H9 (cell line): ENCODE data around the gene MBTD1. TPM values are rescaled to one million over a fixed set of nuclear protein-coding genes. Genes with fewer than 3 reads are reported as not detected.

Experiments
- DNase-seq: peaks from one replicate; pipeline ENCODE4 v3.0.0-alpha.2; 2017
- H2AFZ ChIP-seq: one replicate; pipeline ENCODE4 v1.6.1; 2013; ENCODE audit warnings: mild to moderate bottlenecking, low read length, control low read depth, moderate library complexity
- H2AK5ac ChIP-seq: 2 replicates; pipeline ENCODE4 v1.6.1; 2013; ENCODE audit warnings: low read length, control low read depth, mixed read lengths; ENCODE audit not compliant: insufficient read length
- H2BK120ac ChIP-seq: one replicate; pipeline ENCODE4 v1.6.1; 2013; ENCODE audit warnings: low read depth, mild to moderate bottlenecking, low read length, control low read depth, inconsistent platforms; ENCODE audit not compliant: poor library complexity, severe bottlenecking
- H2BK12ac ChIP-seq: 2 replicates; pipeline ENCODE4 v1.6.1; 2013; ENCODE audit warnings: low read length, control low read depth, mixed read lengths, low read depth; ENCODE audit not compliant: insufficient read length
- H2BK15ac ChIP-seq: 2 replicates; pipeline ENCODE4 v1.6.1; 2013; ENCODE audit warnings: low read depth, low read length, control low read depth
- H2BK20ac ChIP-seq: one replicate; pipeline ENCODE4 v1.6.1; 2013; ENCODE audit warnings: low read depth, mild to moderate bottlenecking, low read length, control low read depth, inconsistent platforms; ENCODE audit not compliant: poor library complexity, severe bottlenecking
- H2BK5ac ChIP-seq: 2 replicates; pipeline ENCODE4 v1.6.1; 2013; ENCODE audit warnings: low read length, control low read depth, mixed read lengths; ENCODE audit not compliant: insufficient read length
- H3K14ac ChIP-seq: 2 replicates; pipeline ENCODE4 v1.6.1; 2013; ENCODE audit warnings: low read length, control low read depth; ENCODE audit not compliant: insufficient read depth
- H3K18ac ChIP-seq: 2 replicates; pipeline ENCODE4 v1.6.1; 2013; ENCODE audit warnings: low read depth, mild to moderate bottlenecking, mixed read lengths, low read length, control low read depth; ENCODE audit not compliant: insufficient read length
- H3K23ac ChIP-seq: 2 replicates; pipeline ENCODE4 v1.6.1; 2013; ENCODE audit warnings: low read length, control low read depth, mixed read lengths, low read depth; ENCODE audit not compliant: insufficient read length
- H3K23me2 ChIP-seq: 2 replicates; pipeline ENCODE4 v1.6.1; 2013; ENCODE audit warnings: low read depth, mild to moderate bottlenecking, mixed read lengths, low read length, control low read depth; ENCODE audit not compliant: insufficient read length, poor library complexity, severe bottlenecking
- H3K27ac ChIP-seq: 2 replicates; pipeline ENCODE4 v1.5.1; 2013; ENCODE audit warnings: low read length, control low read depth, mixed read lengths, low read depth; ENCODE audit not compliant: insufficient read length
- H3K27me3 ChIP-seq: 2 replicates; pipeline ENCODE4 v1.6.1; 2013; ENCODE audit warnings: low read length, control low read depth, inconsistent platforms; ENCODE audit not compliant: insufficient read depth
- H3K4ac ChIP-seq: 2 replicates; pipeline ENCODE4 v1.6.1; 2013; ENCODE audit warnings: low read depth, mild to moderate bottlenecking, control low read depth, inconsistent platforms, low read length, moderate library complexity
- H3K4me1 ChIP-seq: 2 replicates; pipeline ENCODE4 v1.6.1; 2013; ENCODE audit warnings: low read length, control low read depth, inconsistent platforms; ENCODE audit not compliant: insufficient read depth
- H3K4me2 ChIP-seq: 2 replicates; pipeline ENCODE4 v1.6.1; 2013; ENCODE audit warnings: low read length, control low read depth, mixed read lengths; ENCODE audit not compliant: insufficient read length, insufficient read depth
- H3K56ac ChIP-seq: 2 replicates; pipeline ENCODE4 v1.6.1; 2013; ENCODE audit warnings: low read depth, mild to moderate bottlenecking, mixed read lengths, low read length, control low read depth; ENCODE audit not compliant: insufficient read length
- H3K79me1 ChIP-seq: 2 replicates; pipeline ENCODE4 v1.6.1; 2013; ENCODE audit warnings: low read depth, mild to moderate bottlenecking, moderate library complexity, low read length, control low read depth, inconsistent platforms; ENCODE audit not compliant: insufficient read depth, poor library complexity, severe bottlenecking
- H3K79me2 ChIP-seq: 2 replicates; pipeline ENCODE4 v1.6.1; 2013; ENCODE audit warnings: low read length, control low read depth, inconsistent platforms; ENCODE audit not compliant: insufficient read depth
- H3K9ac ChIP-seq: 2 replicates; pipeline ENCODE4 v1.6.1; 2013; ENCODE audit warnings: low read length, control low read depth, mixed read lengths; ENCODE audit not compliant: insufficient read length; ENCODE audit errors: extremely low read depth
- H3K9me3 ChIP-seq: one replicate; pipeline ENCODE4 v1.6.1; 2013; ENCODE audit warnings: low read depth, low read length, inconsistent platforms; ENCODE audit not compliant: control insufficient read depth
- H3T11ph ChIP-seq: one replicate; pipeline ENCODE4 v1.6.1; 2013; ENCODE audit warnings: mild to moderate bottlenecking, low read length, control low read depth, inconsistent platforms
- H4K20me1 ChIP-seq: one replicate; pipeline ENCODE4 v1.6.1; 2013; ENCODE audit not compliant: control insufficient read depth, insufficient read length, insufficient read depth
- H4K5ac ChIP-seq: 2 replicates; pipeline ENCODE4 v1.6.1; 2013; ENCODE audit warnings: low read depth, mild to moderate bottlenecking, mixed read lengths, low read length, control low read depth; ENCODE audit not compliant: insufficient read length
- H4K8ac ChIP-seq: replicated peaks from 2 replicates; pipeline ENCODE4 v1.6.1; 2013; ENCODE audit warnings: low read length, control low read depth, mixed read lengths, low read depth; ENCODE audit not compliant: insufficient read length
- H4K91ac ChIP-seq: 2 replicates; pipeline ENCODE4 v1.6.1; 2013; ENCODE audit warnings: low read depth, mild to moderate bottlenecking, moderate library complexity, mixed read lengths, low read length, control low read depth; ENCODE audit not compliant: insufficient read length
- H3K27ac Mint-ChIP-seq, 3 experiments: 2 replicates in 2 of 3; 3 replicates in 1 of 3; pipeline ENCODE4 v1.8.0; 2020 to 2021; ENCODE audit warnings: mixed read lengths in 3 of 3, mild to moderate bottlenecking in 1 of 3, moderate library complexity in 1 of 3
- H3K27me3 Mint-ChIP-seq: 2 replicates; pipeline ENCODE4 v1.8.0; 2021; ENCODE audit warnings: low read depth, mild to moderate bottlenecking, moderate library complexity, mixed read lengths
- H3K36me3 Mint-ChIP-seq, 3 experiments: 2 replicates in 2 of 3; 3 replicates in 1 of 3; pipeline ENCODE4 v1.8.0; 2020 to 2021; ENCODE audit warnings: low read depth in 3 of 3, mixed read lengths in 3 of 3; ENCODE audit not compliant: insufficient read depth in 1 of 3
- H3K4me1 Mint-ChIP-seq, 2 experiments: 2 replicates each; pipeline ENCODE4 v1.8.0; 2020; ENCODE audit warnings: mixed read lengths in 2 of 2
- H3K4me3 Mint-ChIP-seq, 2 experiments: 2 replicates in 1 of 2; 3 replicates in 1 of 2; pipeline ENCODE4 v1.8.0; 2020 to 2021; ENCODE audit warnings: mild to moderate bottlenecking in 2 of 2, mixed read lengths in 2 of 2, moderate library complexity in 1 of 2
- H3K9me3 Mint-ChIP-seq, 2 experiments: 2 replicates in 1 of 2; 3 replicates in 1 of 2; pipeline ENCODE4 v1.8.0; 2020; ENCODE audit warnings: mild to moderate bottlenecking in 2 of 2, mixed read lengths in 2 of 2, moderate library complexity in 1 of 2
- CTCF ChIP-seq: fragments of 200-600 bp; sonication (generic); conservative IDR thresholded peaks from 3 replicates; pipeline ENCODE4 v1.8.0; 2021; ENCODE audit warnings: antibody characterized with exemption, mild to moderate bottlenecking
- WGBS: extraction: QIAGEN DNeasy Blood & Tissue Kit; methylation state at CpG from one replicate; pipeline ENCODE4 v1.1.7; 2013; ENCODE audit warnings: missing lambda C conversion rate, low lambda C conversion rate, mixed read lengths; ENCODE audit not compliant: insufficient read length; ENCODE audit errors: extremely low coverage; 5-methylcytosine and 5-hydroxymethylcytosine counted together
- total RNA-seq: library from RNA; stranded (reverse); gene quantifications from 2 replicates; pipeline ENCODE4 v1.2.1, GENCODE V29; 2021

The MBTD1 gene
- total RNA-seq, 1 experiment from 2014 or later, result 49.6 TPM

- H4K8ac ChIP-seq, result no peak overlapping the region
- no peaks in the 10 kb centered on the region for H3K9me3 ChIP-seq
- no peaks in the 10 kb centered on the region for H3K4me1 ChIP-seq
- no peak overlapping the region for H3K23ac ChIP-seq
- H3K14ac ChIP-seq, result no peak overlapping the region
- no peaks in the 10 kb centered on the region for H3K27me3 ChIP-seq
- no peaks in the 10 kb centered on the region for H3K79me2 ChIP-seq
- H3K79me1 ChIP-seq, result no peaks in the 10 kb centered on the region
- no peak overlapping the region for H3K56ac ChIP-seq
- H3K9ac ChIP-seq, result no peak overlapping the region
- H3K4ac ChIP-seq, result no peak overlapping the region
- no peak overlapping the region for H3K18ac ChIP-seq
- no peak overlapping the region for H2BK12ac ChIP-seq
- H3K27ac ChIP-seq, result no peak overlapping the region
- Mint-ChIP-seq H3K36me3 (peaks cover 17 to 78% (median 73%) of the 10 kb centered on the region in 3 experiments; a peak in 6 of 7 replicates), H3K27me3 (no peaks in the 10 kb centered on the region), H3K27ac (no peak overlapping the region), H3K4me3 (no peak overlapping the region), H3K9me3 (no peaks in the 10 kb centered on the region), H3K4me1 (no peaks in the 10 kb centered on the region)
- no peak overlapping the region for H2BK5ac ChIP-seq
- no peak overlapping the region for H2AK5ac ChIP-seq
- DNase-seq, result no peak
- no peak overlapping the region for H4K5ac ChIP-seq
- no peaks in the 10 kb centered on the region for H3K23me2 ChIP-seq
- no peak overlapping the region for H3T11ph ChIP-seq
- no peak overlapping the region for H2BK20ac ChIP-seq
- no CpG with 5 or more reads among the region's 1 CpG for WGBS
- H4K20me1 ChIP-seq, result no peaks in the 10 kb centered on the region
- H3K4me2 ChIP-seq, result no peak overlapping the region
- H2BK120ac ChIP-seq, result no peak overlapping the region
- no peak for TF ChIP-seq CTCF
- no peak overlapping the region for H2BK15ac ChIP-seq
- no peak overlapping the region for H4K91ac ChIP-seq
- no peak overlapping the region for H2AFZ ChIP-seq
These were observed 70.2 kb downstream of the MBTD1 start for GRCh38 chr17:51189628-51190027.
